HG03457 (cell line): Measurements from ENCODE around the gene PRORP.
"Not testable (repeated sequence)": the region's sequence is repeated elsewhere in the genome, so short reads cannot be mapped to it uniquely, and the experiment has no call there.

ENCODE experiments used
- ATAC-seq: cut with Tn5 transposase; IDR thresholded peaks from one replicate; pipeline ENCODE4 v1.9.1; 2021; ENCODE audit warnings: moderate number of reproducible peaks; ENCODE audit not compliant: unreplicated experiment

The PRORP gene

GRCh38 chr14:35134329-35135123 lies 12.2 kb downstream of the PRORP start:
- no peak for ATAC-seq

DNA sequence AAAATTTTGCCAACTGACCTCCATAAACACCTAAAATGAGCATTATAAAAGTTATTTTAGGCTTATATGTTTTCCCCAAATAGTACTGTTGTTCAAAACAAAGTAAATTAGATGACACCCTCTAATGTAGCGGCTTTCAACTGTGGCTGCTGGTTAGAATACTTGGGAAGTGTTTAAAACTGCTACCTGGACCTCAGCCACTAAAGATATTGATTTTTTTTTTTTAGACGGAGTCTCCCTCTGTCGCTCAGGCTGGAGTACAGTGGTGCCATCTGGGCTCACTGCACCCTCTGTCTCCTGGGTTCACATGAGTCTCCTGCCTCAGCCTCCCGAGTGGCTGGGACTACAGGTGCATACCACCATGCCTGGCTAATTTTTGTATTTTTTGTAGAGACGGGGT lies 16.2 kb downstream of the PRORP start:
- ATAC-seq = no peak

GRCh38 chr14:35140718-35141581 lies 18.6 kb downstream of the PRORP start:
- no peak for ATAC-seq

DNA sequence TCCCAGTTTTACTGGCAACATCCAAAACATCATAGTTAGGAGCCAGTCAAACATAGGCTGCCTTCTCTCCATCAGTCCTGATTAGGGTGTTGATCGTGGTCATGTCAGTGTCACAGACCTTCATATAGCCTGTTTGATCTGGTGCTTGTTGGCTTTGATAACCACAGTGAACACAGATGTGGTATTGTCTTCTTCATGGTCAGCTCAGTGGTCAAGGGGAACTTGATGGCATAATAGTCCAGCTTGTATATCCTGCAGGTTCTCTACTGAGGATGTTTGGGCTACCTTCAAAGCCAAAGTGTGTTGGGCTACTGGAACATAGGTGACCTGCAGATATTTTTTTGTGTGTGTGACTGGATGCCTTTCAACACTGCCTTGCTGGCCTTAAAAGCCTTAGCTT lies 21.7 kb downstream of the PRORP start:
- ATAC-seq = no peak

DNA sequence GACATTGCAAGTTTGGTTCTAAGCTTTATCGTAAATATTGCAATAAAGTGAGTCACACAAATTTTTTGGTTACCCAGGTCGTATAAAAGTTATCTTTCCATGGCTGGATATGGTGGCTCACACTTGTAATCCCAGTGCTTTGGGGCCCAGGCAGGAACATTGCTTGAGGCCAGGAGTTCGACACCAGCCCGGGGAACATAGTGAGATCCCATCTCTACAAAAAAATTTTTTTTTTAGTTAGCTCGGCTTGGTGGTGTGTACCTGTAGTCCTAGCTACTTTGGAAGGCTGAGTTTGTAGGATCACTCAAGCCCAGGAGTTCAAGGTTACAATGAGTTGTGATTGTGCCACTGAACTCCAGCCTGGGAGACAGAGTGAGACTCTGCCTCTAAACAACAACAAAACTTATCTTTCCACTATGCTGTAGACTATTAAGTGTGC lies 24.4 kb downstream of the PRORP start:
- ATAC-seq = no peak

DNA sequence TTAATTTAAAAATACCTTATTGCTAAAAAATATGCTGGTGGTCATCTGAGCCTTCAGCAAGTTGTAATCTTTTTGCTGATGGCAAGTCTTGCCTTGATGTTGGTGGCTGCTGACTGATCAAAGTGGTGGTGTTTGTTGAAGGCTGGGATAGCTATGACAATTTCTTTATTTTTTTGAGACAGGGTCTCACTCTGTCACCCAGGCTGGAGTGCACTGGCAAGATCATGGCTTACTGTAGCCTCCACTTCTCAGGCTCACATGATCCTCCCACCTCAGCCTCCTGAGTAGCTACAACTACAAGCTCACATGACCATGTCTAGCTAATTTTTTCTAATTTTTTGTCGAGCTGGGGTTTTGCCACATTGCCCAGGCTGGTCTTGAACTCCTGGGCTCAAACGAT lies 24.8 kb downstream of the PRORP start:
- ATAC-seq = no peak

DNA sequence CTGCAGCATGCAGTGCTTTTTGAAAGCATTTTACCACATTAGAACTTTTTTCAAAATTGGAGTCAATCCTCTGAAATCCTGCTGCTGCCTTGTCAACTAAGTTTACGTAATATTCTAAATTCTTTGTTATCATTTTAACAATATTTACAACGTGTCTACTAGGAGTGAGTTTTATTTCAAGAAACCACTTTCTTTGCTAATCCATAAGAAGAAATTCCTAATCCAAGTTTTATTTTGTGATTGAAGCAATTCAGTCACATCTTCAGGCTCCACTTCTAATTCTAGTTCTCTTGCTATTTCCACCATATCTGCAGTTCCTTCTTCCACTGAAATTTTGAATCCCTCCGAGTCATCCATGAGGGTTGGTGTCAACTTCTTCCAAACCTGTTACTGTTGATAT lies 25.4 kb downstream of the PRORP start:
- ATAC-seq = no peak

DNA sequence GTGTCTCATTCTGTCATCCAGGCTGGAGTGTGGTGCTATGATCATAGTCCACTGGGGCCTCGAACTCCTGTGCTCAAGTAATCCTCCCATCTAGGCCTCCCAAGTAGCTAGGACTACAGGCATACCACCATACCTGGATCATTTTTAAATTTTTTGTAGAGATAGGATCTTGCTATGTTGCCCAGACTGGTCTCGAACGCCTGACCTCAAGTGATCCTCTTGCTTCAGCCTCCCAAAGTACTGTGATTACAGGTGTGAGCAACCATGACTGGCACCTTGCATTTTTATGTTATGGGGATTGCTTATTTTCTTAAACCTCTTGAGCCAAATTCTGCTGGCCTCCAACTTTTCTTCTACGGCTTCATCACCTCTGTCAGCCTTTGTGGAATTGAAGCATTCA lies 26.9 kb downstream of the PRORP start:
- ATAC-seq = no peak

DNA sequence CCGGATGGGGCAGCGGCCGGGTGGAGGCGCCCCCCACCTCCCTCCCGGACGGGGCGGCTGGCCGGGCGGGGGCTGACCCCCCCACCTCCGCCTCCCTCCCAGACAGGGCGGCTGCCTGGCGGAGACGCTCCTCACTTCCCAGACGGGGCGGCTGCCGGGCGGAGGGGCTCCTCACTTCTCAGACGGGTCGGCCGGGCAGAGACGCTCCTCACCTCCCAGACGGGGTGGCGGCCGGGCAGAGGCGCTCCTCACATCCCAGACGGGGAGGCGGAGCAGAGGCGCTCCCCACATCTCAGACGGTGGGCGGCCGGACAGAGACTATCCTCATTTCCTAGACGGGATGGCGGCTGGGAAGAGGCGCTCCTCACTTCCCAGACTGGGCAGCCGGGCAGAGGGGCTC lies 30.2 kb downstream of the PRORP start:
- not testable (repeated sequence) for ATAC-seq

DNA sequence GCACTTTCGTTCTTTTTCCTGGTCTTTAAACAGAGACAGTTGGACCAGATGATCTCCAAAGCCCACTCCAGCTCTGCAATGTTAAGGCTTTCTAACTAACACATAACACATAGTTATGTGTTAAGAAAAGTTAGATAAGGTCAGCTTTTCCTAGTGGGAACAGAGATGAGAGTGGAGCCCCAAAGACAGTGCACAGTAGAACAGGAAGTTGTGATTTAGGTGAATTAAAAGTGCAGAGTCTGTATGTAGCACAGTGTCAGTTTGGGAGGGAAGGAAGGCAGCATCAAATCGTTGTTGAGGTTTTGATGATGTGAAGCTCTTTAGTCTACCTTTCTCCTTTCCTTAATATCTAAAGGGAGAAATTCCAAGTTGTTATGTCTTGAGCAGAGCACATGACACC lies 31.7 kb downstream of the PRORP start:
- no peak for ATAC-seq

- no peak for ATAC-seq
Measured at GRCh38 chr14:35155962-35156361, 33.6 kb downstream of the PRORP start.

GRCh38 chr14:35158491-35158890 lies 36.1 kb downstream of the PRORP start:
- no peak for ATAC-seq

DNA sequence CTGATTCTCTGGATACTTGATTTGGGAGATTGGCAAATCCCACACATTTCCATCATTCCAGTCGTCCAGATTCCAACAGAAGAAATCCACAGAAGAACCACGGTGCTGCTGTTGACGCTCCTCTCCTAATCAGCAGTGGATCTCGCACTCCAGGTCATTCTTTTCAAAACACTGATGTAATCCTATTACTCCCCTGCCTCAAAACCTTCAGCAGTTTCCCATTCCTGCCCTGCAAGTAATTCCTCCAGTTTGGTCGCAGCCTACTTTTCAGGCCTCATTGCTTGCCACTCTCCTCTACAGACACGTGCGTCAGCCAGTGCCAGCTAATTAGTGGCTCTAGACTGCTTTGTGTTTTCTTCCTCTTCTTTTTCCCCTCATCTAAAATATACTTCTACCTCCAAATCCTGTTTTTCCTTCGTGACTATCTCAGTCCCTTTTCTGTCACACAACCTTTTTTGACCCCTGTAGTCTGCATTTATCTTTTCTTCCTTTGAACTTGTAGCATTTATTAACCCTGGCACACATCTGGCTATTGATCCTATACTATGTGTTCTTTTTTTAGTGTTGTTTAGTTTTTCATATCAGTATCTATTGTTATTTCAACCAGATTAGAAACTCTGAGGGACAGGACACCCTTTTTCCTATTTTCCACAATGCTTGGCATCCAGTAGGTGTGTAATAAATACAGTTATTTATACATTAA lies 36.8 kb downstream of the PRORP start:
- no peak for ATAC-seq

DNA sequence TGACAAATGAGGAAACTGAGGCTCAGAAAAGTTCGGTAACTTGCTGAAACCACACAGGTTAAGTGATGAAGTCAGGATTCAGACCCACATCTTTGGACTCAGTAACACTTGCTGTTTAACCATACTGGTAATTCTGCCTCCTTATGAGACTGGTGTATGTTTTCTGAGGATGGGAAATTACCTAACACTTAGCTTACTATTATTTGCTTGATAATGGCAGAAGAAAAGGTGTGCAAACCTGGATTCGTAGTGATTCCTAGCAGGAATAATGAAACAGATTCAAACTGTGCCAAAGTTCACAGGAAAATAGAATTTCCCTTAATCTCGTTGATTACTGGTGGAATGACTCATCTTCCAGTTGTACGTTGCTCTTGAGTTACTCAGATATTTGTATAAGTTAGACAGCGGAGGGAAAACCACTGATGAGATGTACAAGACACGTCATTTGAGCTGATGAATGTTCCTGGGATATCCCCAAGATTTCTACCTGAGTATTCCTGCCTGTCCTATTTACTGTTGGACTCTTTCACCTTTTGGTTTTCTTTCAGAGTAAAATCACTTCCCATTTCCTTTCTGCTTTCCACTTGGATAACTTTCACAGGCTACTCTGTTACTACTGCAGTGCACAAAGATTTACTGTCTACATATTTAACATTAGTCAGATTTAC lies 37.5 kb downstream of the PRORP start:
- ATAC-seq = no peak

DNA sequence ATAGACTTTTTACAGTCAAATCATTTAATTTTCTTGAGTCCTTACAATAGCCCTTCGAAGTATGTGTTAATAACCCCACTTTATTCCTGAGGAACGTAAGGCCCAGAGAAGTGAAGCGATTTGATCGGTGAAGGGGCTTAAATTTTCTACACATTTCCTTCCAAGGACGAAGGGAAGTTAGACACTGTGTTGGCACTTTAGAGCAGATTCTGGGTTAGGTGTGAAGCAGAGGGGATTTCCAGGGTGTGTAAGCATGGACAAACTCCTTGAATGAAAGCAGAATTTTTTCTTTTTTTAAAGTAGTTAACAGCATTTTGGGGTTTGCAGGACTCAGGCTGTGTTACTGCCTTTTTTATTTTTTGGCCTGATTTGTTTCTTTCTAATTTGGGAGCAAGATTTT lies 38.9 kb downstream of the PRORP start:
- ATAC-seq = no peak

GRCh38 chr14:35163384-35163783 lies 41.0 kb downstream of the PRORP start:
- ATAC-seq = no peak

GRCh38 chr14:35164849-35165248 lies 42.5 kb downstream of the PRORP start:
- ATAC-seq = no peak

DNA sequence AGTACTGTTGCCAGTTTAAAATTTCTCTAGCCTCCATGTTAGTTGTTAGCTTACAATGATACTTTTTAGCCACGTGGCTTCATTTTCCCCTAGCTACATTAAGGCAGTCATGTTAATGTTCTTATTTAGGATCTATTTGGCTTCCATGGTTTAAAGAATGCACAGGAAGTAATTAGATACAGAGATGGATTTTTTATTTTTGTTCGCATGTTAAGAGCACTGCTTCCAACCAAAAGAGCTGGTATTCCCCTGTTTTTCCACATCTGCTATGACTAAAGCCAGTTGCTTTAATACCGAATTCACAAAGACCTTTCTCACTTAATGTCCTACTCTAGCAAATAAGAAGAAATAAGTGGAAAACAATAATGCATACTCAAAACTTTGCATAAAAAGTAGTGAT lies 45.1 kb downstream of the PRORP start:
- no peak for ATAC-seq
